ENCODE measurements around the gene RGR. TPM values are rescaled to one million over a fixed set of nuclear protein-coding genes. Genes with fewer than 3 reads are reported as not detected.

The RGR gene
- 0.19 TPM for total RNA-seq
- long read RNA-seq: 0 reads

- TF ChIP-seq CTCF (IDR thresholded peaks at IDR 0.05; ENCODE audit: borderline replicate concordance): no peak
- Histone ChIP-seq H3K4me1 (peaks cover 4% of the 10 kb centered on the region), H3K27ac (replicated peaks) (peak within 1 kb of the TSS; percentile 66), H3K4me3 (peak within 1 kb of the TSS; percentile 46), H3K9me3 (replicated peaks) (no peaks in the 10 kb centered on the region), H3K27me3 (ENCODE audit: low read depth) (peaks cover 24% of the 10 kb centered on the region), H3K36me3 (no peaks in the 10 kb centered on the region)
- peak; percentile 60 for DNase-seq
- intact Hi-C loops (cut with micrococcal nuclease): no loop called here
Observed at GRCh38 chr10:84244651-84245270, at the start of gene RGR. Gene RGR (plus strand): TSS chr10:84245053. CDS start chr10:84245091, 38 bp downstream.

- intact Hi-C loops (cut with micrococcal nuclease): no loop called here
- H3K27ac ChIP-seq (replicated peaks): no peak overlapping the region
- no peak for TF ChIP-seq CTCF (IDR thresholded peaks at IDR 0.05; ENCODE audit: borderline replicate concordance)
- peaks cover 30% of the 10 kb centered on the region for H3K4me1 ChIP-seq
- no peaks in the 10 kb centered on the region for H3K9me3 ChIP-seq (replicated peaks)
- H3K4me3 ChIP-seq: no peak overlapping the region
- no peaks in the 10 kb centered on the region for H3K36me3 ChIP-seq
- H3K27me3 ChIP-seq (ENCODE audit: low read depth): peaks cover 67% of the 10 kb centered on the region
- DNase-seq: no peak
Observed at GRCh38 chr10:84196083-84196482, 48.8 kb upstream of the RGR start.

- Histone ChIP-seq H3K4me3 (no peak overlapping the region), H3K9me3 (replicated peaks) (no peaks in the 10 kb centered on the region), H3K36me3 (no peaks in the 10 kb centered on the region), H3K27me3 (ENCODE audit: low read depth) (peaks cover 68% of the 10 kb centered on the region), H3K27ac (replicated peaks) (no peak overlapping the region), H3K4me1 (peaks cover 30% of the 10 kb centered on the region)
- intact Hi-C loops (cut with micrococcal nuclease): no loop called here
- TF ChIP-seq CTCF (IDR thresholded peaks at IDR 0.05; ENCODE audit: borderline replicate concordance): no peak
- DNase-seq: peak; percentile 52
Observed at GRCh38 chr10:84196941-84197340, 47.9 kb upstream of the RGR start.

GRCh38 chr10:84197643-84198042 is 47.2 kb upstream of the RGR start:
- intact Hi-C loops (cut with micrococcal nuclease): no loop called here
- Histone ChIP-seq H3K9me3 (replicated peaks) (no peaks in the 10 kb centered on the region), H3K4me3 (no peak overlapping the region)

GRCh38 chr10:84198206-84198915 is 46.5 kb upstream of the RGR start:
- H3K4me1 ChIP-seq: peaks cover 30% of the 10 kb centered on the region
- intact Hi-C loops (cut with micrococcal nuclease): no loop called here
- no peak for DNase-seq
- H3K27ac ChIP-seq (replicated peaks): no peak overlapping the region
- TF ChIP-seq CTCF (IDR thresholded peaks at IDR 0.05; ENCODE audit: borderline replicate concordance): no peak
- peaks cover 68% of the 10 kb centered on the region for H3K27me3 ChIP-seq (ENCODE audit: low read depth)
- no peaks in the 10 kb centered on the region for H3K36me3 ChIP-seq
- no peaks in the 10 kb centered on the region for H3K9me3 ChIP-seq (replicated peaks)
- H3K4me3 ChIP-seq: no peak overlapping the region

More at GRCh38 chr10:84197643-84198042, 47.2 kb upstream of the RGR start:
- Histone ChIP-seq H3K27me3 (ENCODE audit: low read depth) (peaks cover 69% of the 10 kb centered on the region), H3K4me1 (peaks cover 30% of the 10 kb centered on the region), H3K27ac (replicated peaks) (no peak overlapping the region), H3K36me3 (no peaks in the 10 kb centered on the region)
- DNase-seq: no peak
- TF ChIP-seq CTCF (IDR thresholded peaks at IDR 0.05; ENCODE audit: borderline replicate concordance): no peak
